ENCODE results near the gene ALPK1.

DNA sequence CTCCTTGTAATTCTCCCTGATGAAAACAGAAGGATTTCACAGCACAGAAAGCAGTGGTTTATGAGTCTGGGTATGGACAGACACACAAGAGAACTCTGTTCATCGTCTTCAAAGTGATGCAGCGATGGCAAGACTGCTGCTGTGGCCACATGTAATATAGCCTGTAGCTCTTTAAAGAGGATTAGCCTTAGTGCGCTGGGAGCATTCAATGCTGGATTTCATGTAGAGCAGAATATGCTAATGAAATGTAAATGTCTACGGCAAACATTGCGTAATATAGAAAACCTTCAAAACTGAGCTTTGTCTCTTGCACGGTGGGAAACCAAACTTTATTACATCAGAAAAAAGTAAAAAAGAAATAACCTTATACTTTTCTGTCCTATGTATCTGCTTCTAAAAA, 42.9 kb downstream of the ALPK1 start:
- no peak for TF ChIP-seq POLR2AphosphoS5 (IDR thresholded peaks at IDR 0.05)
- TF ChIP-seq POLR2A (IDR thresholded peaks at IDR 0.05): no peak

Measured in prostate gland (tissue), 1 donor.